Dedifferentiated amniotic fluid mesenchymal stem cell (primary cell): ENCODE results near the gene COQ8A.
"Not testable (repeated sequence)": the region's sequence is repeated elsewhere in the genome, so short reads cannot be mapped to it uniquely, and the experiment has no call there.

Experiments used
- DNase-seq: peaks from one replicate; pipeline ENCODE4 v3.0.0-alpha.2; 2016; ENCODE audit errors: extremely low spot score

The COQ8A gene

GRCh38 chr1:226984521-226985238 lies 44.6 kb downstream of the COQ8A start:
- no peak for DNase-seq

- DNase-seq, result no peak
Observed at GRCh38 chr1:226985239-226985838, 45.2 kb downstream of the COQ8A start.

GRCh38 chr1:226985839-226986463 lies 45.9 kb downstream of the COQ8A start:
- no peak for DNase-seq

GRCh38 chr1:226986496-226987178 lies 46.5 kb downstream of the COQ8A start:
- no peak for DNase-seq

- DNase-seq, result no peak
Observed at GRCh38 chr1:226987179-226987536, 47.1 kb downstream of the COQ8A start.

- no peak for DNase-seq
Observed at GRCh38 chr1:226987623-226988333, 47.7 kb downstream of the COQ8A start.

- no peak for DNase-seq
Observed at GRCh38 chr1:226988334-226988666, 48.2 kb downstream of the COQ8A start.

- DNase-seq, result no peak
Observed at GRCh38 chr1:226989085-226989920, 49.2 kb downstream of the COQ8A start.

GRCh38 chr1:226990133-226990716 lies 50.1 kb downstream of the COQ8A start:
- no peak for DNase-seq

- no peak for DNase-seq
Observed at GRCh38 chr1:226991920-226992319, 51.8 kb downstream of the COQ8A start.

GRCh38 chr1:226993814-226994585 lies 53.9 kb downstream of the COQ8A start:
- DNase-seq, result no peak

- DNase-seq, result no peak
Observed at GRCh38 chr1:226994586-226995364, 54.7 kb downstream of the COQ8A start.

- DNase-seq, result no peak
Observed at GRCh38 chr1:226995365-226996332, 55.6 kb downstream of the COQ8A start.

- not testable (repeated sequence) for DNase-seq
Observed at GRCh38 chr1:226999579-226999978, 59.5 kb downstream of the COQ8A start.

- DNase-seq, result no peak
Observed at GRCh38 chr1:227002531-227003049, 62.5 kb downstream of the COQ8A start.

- DNase-seq, result no peak
Observed at GRCh38 chr1:227003165-227003564, 63.1 kb downstream of the COQ8A start.

- no peak for DNase-seq
Observed at GRCh38 chr1:227004796-227005195, 64.7 kb downstream of the COQ8A start.
